Activated CD8-positive, alpha-beta T cell treated with anti-CD3 and anti-CD28 coated beads for 36 hours (primary cell): Measurements from ENCODE around the gene SLC39A11. TPM values are rescaled to one million over a fixed set of nuclear protein-coding genes. Genes with fewer than 3 reads are reported as not detected.
"Not testable (repeated sequence)": the region's sequence is repeated elsewhere in the genome, so short reads cannot be mapped to it uniquely, and the experiment has no call there.

Experiments used
- ATAC-seq: fragments of 200-7000 bp; cut with Tn5 transposase; one replicate; pipeline ENCODE4 v1.10.0; 2021; ENCODE audit warnings: mild to moderate bottlenecking, moderate library complexity
- CTCF ChIA-PET: fragments of 350-600 bp; sonication (Branson Sonifier 250); formaldehyde crosslinking; loops from one replicate; lab custom pipeline; 2021; ENCODE audit warnings: antibody characterized with exemption; lab: Charles Lee
- POLR2A ChIA-PET: fragments of 350-600 bp; sonication (Branson Sonifier 250); formaldehyde crosslinking; loops from one replicate; lab custom pipeline; 2021; ENCODE audit warnings: antibody characterized with exemption; lab: Charles Lee
- DNase-seq: peaks from one replicate; pipeline ENCODE4 v3.0.0-alpha.2; 2020
- H3K27ac Mint-ChIP-seq: one replicate; pipeline ENCODE4 v1.8.0; 2021; ENCODE audit warnings: mild to moderate bottlenecking, mixed read lengths
- H3K27me3 Mint-ChIP-seq: one replicate; pipeline ENCODE4 v1.8.0; 2021; ENCODE audit warnings: mixed read lengths
- H3K36me3 Mint-ChIP-seq: one replicate; pipeline ENCODE4 v1.8.0; 2021; ENCODE audit warnings: low read depth, mixed read lengths
- H3K4me1 Mint-ChIP-seq: one replicate; pipeline ENCODE4 v1.8.0; 2021; ENCODE audit warnings: low read depth, mixed read lengths
- H3K4me3 Mint-ChIP-seq: one replicate; pipeline ENCODE4 v1.8.0; 2021; ENCODE audit warnings: mild to moderate bottlenecking, moderate library complexity, mixed read lengths
- H3K9me3 Mint-ChIP-seq: one replicate; pipeline ENCODE4 v1.8.0; 2021; ENCODE audit warnings: mixed read lengths
- CTCF ChIP-seq: fragments of 200-600 bp; IDR thresholded peaks from one replicate; pipeline ENCODE4 v1.8.0; 2022; ENCODE audit warnings: antibody characterized with exemption, mild to moderate bottlenecking
- intact Hi-C: fragments of 100-400 bp; cut with micrococcal nuclease; formaldehyde crosslinking; loops from one replicate; pipeline ENCODE4 v1.10.0; 2022
- total RNA-seq, 2 experiments: library from RNA; stranded (reverse); gene quantifications; one replicate each; pipeline ENCODE4 v1.2.3, GENCODE V29; 2021

The SLC39A11 gene
- total RNA-seq, 2 experiments from 2014 or later, result 14.4 to 14.9 TPM

DNA sequence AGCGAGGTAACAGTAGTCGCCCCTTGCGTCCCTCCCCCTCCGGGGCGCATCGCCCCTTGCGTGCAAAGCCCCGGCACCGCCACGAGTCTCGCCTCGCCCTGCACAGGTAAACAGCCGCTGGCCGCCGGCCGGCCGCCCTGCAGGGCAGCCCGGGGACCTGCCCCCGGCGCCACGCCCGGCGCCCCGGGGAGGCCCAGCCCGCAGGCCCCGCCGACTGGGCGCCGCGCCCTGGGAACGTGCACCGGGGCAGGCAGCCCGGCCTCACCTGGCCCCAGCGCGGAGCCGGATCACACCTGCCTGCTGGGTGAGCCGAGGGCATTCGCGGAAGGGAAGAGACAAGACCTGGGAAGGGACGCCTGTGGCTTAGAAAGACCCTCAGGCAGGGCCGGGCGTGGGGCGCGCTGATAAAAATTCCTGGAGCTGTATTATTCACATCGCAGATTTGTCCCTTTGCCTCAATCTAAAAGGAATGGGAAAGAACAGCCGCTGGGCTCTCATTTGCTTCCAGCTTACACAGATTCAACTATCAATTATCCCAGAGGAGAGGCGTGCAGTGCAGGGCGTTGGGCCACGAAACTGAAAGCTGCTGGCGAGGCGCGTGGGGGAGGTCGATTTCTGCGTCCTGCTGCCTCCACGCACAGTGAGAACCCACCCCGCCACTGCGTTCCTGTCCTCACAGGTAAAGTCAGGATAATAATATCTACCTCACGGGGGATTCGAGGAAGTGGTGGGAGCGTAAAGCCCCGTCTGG, 451.9 kb downstream of the SLC39A11 start:
- Mint-ChIP-seq H3K4me3 (no peak overlapping the region), H3K4me1 (no peaks in the 10 kb centered on the region), H3K27me3 (peaks cover 9% of the 10 kb centered on the region), H3K36me3 (no peaks in the 10 kb centered on the region), H3K9me3 (no peaks in the 10 kb centered on the region), H3K27ac (no peak overlapping the region)
- POLR2A ChIA-PET, result no interaction called here
- ATAC-seq (no peak), DNase-seq (no peak)
- no peak for TF ChIP-seq CTCF
- CTCF ChIA-PET, result no interaction called here
- intact Hi-C loops, result no loop called here

DNA sequence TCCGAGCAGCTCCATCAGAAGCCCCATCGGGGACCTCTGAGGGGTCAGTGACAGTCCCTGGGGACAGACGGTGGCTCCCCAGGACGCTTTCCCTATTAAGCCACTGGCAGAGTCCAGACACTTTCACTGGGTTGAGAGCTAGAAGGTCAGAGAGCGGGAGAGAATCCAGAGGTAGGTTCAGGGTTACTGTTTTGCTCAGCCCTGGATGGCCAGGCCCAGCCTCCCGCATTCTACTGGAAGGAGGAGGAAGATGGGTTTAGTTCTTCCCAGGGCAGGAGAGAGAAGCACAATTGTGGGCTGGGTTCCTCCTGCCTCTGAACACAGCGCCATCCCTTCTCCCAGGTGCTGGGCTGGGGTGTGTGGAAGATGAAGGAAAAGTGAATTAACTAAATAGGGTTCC, 452.8 kb downstream of the SLC39A11 start:
- ChIA-PET CTCF (interaction anchor here (1.2 kb wide), 1 partner anchor 86 kb away, joined by 3 read pairs; no protein-coding TSS in a partner anchor), POLR2A (no interaction called here)
- Mint-ChIP-seq H3K4me3 (no peak overlapping the region), H3K4me1 (peaks cover 8% of the 10 kb centered on the region), H3K27me3 (peaks cover 9% of the 10 kb centered on the region), H3K9me3 (no peaks in the 10 kb centered on the region), H3K27ac (no peak overlapping the region), H3K36me3 (no peaks in the 10 kb centered on the region)
- intact Hi-C loops, result no loop called here
- TF ChIP-seq CTCF, result no peak
- no peak for DNase-seq
- no peak for ATAC-seq

DNA sequence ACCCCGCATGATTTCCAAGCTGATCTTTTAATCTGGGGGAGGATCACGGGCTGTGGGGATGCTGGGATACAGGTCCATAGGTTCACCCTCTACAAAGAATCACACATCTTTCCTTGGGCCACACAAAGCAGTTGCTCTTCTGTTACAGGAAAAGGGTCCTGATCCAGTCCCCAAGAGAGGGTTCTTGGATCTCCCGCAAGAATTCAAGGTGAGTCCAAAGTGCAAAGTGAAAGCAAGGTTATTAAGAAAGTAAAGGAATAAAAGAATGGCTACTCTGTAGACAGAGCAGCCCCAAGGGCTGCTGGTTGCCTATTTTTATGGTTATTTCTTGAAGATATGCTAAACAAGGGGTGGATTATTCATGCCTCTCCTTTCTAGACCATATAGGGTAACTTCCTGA, 453.6 kb downstream of the SLC39A11 start:
- intact Hi-C loops, H3K27me3 Mint-ChIP-seq, H3K4me3 Mint-ChIP-seq, H3K27ac Mint-ChIP-seq, ATAC-seq, POLR2A ChIA-PET, H3K9me3 Mint-ChIP-seq, DNase-seq, H3K36me3 Mint-ChIP-seq: not testable (repeated sequence)
- CTCF ChIA-PET, result interaction anchor here (1.2 to 1.5 kb wide), 3 partner anchors 79 to 88 kb away, joined by 3 to 6 read pairs (median 4); no protein-coding TSS in a partner anchor
- H3K4me1 Mint-ChIP-seq, result peaks cover 14% of the 10 kb centered on the region

DNA sequence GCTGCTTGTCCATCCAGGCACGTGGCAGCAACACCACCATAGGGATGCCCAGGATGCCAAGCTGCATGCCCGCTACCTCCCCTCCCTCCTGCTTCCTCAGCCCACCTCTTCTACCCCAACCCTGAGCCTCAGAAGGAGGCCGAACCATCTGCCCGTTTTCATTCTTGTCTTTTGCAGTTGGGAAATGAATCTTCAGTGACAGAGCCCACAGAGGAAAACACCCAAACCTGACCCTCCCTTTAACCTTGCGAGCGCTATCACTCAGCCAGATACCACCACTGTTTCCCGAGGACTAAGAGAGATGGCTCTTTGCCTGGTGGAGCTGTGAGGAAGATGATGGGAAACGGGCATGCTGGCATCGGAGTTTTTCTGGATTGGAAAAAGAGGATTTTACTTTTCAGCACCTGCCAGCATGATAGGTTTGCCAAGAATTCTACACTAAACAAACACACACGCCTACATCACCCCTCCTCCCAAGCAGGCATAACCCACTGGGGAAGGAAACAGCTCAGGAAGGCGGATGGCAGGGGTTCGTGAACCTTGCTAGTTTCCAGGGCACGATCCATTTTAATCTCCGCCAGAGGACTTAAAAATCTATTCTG, 457.4 kb downstream of the SLC39A11 start:
- Mint-ChIP-seq H3K27ac (no peak overlapping the region), H3K9me3 (no peaks in the 10 kb centered on the region), H3K4me3 (no peak overlapping the region), H3K4me1 (peaks cover 14% of the 10 kb centered on the region), H3K27me3 (no peaks in the 10 kb centered on the region), H3K36me3 (no peaks in the 10 kb centered on the region)
- ChIA-PET CTCF (no interaction called here), POLR2A (no interaction called here)
- intact Hi-C loops, result no loop called here
- ATAC-seq, result no peak
- no peak for TF ChIP-seq CTCF
- no peak for DNase-seq

- Mint-ChIP-seq H3K36me3 (no peaks in the 10 kb centered on the region), H3K27me3 (no peaks in the 10 kb centered on the region), H3K4me1 (peaks cover 14% of the 10 kb centered on the region), H3K27ac (no peak overlapping the region), H3K9me3 (no peaks in the 10 kb centered on the region), H3K4me3 (no peak overlapping the region)
- TF ChIP-seq CTCF, result no peak
- ATAC-seq (no peak), DNase-seq (no peak)
- intact Hi-C loops, result no loop called here
- ChIA-PET POLR2A (no interaction called here), CTCF (no interaction called here)
These were observed 457.9 kb downstream of the SLC39A11 start for GRCh38 chr17:72634621-72635020.
